Mucosa of descending colon (tissue), 3 donors: ENCODE results near the gene DDI2. TPM values are rescaled to one million over a fixed set of nuclear protein-coding genes. Genes with fewer than 3 reads are reported as not detected.
A peak's percentile ranks its signal among the peaks of the same experiment; 100 is the strongest.

ENCODE experiments used
- ATAC-seq: fragments of 200-7000 bp; cut with Tn5 transposase; one replicate; pipeline ENCODE4 v1.9.1; 2020; ENCODE audit warnings: mild to moderate bottlenecking, moderate library complexity
- DNase-seq, 3 donors: peaks; one replicate each; pipeline ENCODE4 v3.0.0-alpha.2; 2020
- H3K36me3 ChIP-seq: fragments of 200-600 bp; one replicate; pipeline ENCODE4 v1.8.0; 2021; ENCODE audit warnings: low read depth, mild to moderate bottlenecking
- H3K4me1 ChIP-seq: fragments of 200-600 bp; one replicate; pipeline ENCODE4 v1.8.0; 2021; ENCODE audit warnings: low read depth, mild to moderate bottlenecking
- H3K4me3 ChIP-seq: fragments of 200-600 bp; one replicate; pipeline ENCODE4 v1.8.0; 2021; ENCODE audit warnings: mild to moderate bottlenecking
- H3K9me3 ChIP-seq: fragments of 200-600 bp; one replicate; pipeline ENCODE4 v1.8.0; 2021; ENCODE audit warnings: mild to moderate bottlenecking
- CTCF ChIP-seq: fragments of 200-600 bp; IDR thresholded peaks from one replicate; pipeline ENCODE4 v1.8.0; 2022; ENCODE audit warnings: antibody characterized with exemption, mild to moderate bottlenecking
- intact Hi-C, 2 donors: fragments of 100-400 bp; cut with DNase I in 1 of 2; cut with micrococcal nuclease in 1 of 2; formaldehyde crosslinking; loops; one replicate each; pipeline versions ENCODE4 v1.11.0 to v1.11.1; 2022; cut with DNase I, micrococcal nuclease
- total RNA-seq, 3 donors: library from RNA; stranded (reverse); fragmentation: NEBNext Ultra II Directional in 2 of 3; extraction: Animal tissue kit (Norgen Biotek cat#: 25700) in 2 of 3; gene quantifications; one replicate each; pipeline versions ENCODE4 v1.2.1 to v1.2.4, GENCODE V29; 2021 to 2023
- donor health status: DM: no; HTN: no; CAD: no; lungs with moderate emphysema.
- donor health status: DM: no; HTN: no; CAD: no.
- donor health status: DM: no; HTN: yes; CAD: no.

DDI2 gene
- total RNA-seq, 3 donors from 2014 or later, result 33.5 to 36.2 (median 34.6) TPM

- intact Hi-C loops, result no loop called here
- Histone ChIP-seq H3K4me3 (no peak overlapping the region), H3K9me3 (no peaks in the 10 kb centered on the region), H3K4me1 (peaks cover 13% of the 10 kb centered on the region), H3K36me3 (no peaks in the 10 kb centered on the region)
- no peak for ATAC-seq
- no peak for TF ChIP-seq CTCF
- DNase-seq, result no peak
Measured at GRCh38 chr1:15583016-15583706, 34.1 kb upstream of the DDI2 start.

GRCh38 chr1:15584489-15585363 lies 32.5 kb upstream of the DDI2 start, which contains the start of gene AGMAT:
Gene AGMAT (minus strand): TSS chr1:15585051. CDS start chr1:15584967, 84 bp downstream.
- intact Hi-C loops, result no loop called here
- ATAC-seq, result peak; percentile 94
- Histone ChIP-seq H3K4me3 (peak within 1 kb of the TSS; percentile 17), H3K4me1 (peaks cover 8% of the 10 kb centered on the region), H3K36me3 (no peaks in the 10 kb centered on the region), H3K9me3 (no peaks in the 10 kb centered on the region)
- DNase-seq, result peak; percentile 69 to 80 (median 72)
- no peak for TF ChIP-seq CTCF

- no peak for ATAC-seq
- TF ChIP-seq CTCF, result no peak
- H3K9me3 ChIP-seq, result no peaks in the 10 kb centered on the region
- DNase-seq, result no peak
- H3K4me1 ChIP-seq, result no peaks in the 10 kb centered on the region
- no peaks in the 10 kb centered on the region for H3K36me3 ChIP-seq
- no peak overlapping the region for H3K4me3 ChIP-seq
- intact Hi-C loops, result no loop called here
Measured at GRCh38 chr1:15592285-15592684, 25.0 kb upstream of the DDI2 start.

GRCh38 chr1:15595809-15596617 lies 21.2 kb upstream of the DDI2 start:
- DNase-seq (no peak), ATAC-seq (no peak)
- intact Hi-C loops, result no loop called here
- TF ChIP-seq CTCF, result no peak
- Histone ChIP-seq H3K9me3 (no peaks in the 10 kb centered on the region), H3K4me3 (no peak overlapping the region), H3K4me1 (no peaks in the 10 kb centered on the region), H3K36me3 (no peaks in the 10 kb centered on the region)

- peaks cover 11% of the 10 kb centered on the region for H3K4me1 ChIP-seq
- intact Hi-C loops, result no loop called here
- no peaks in the 10 kb centered on the region for H3K36me3 ChIP-seq
- no peak for ATAC-seq
- no peak overlapping the region for H3K4me3 ChIP-seq
- no peaks in the 10 kb centered on the region for H3K9me3 ChIP-seq
- no peak for DNase-seq
- TF ChIP-seq CTCF, result no peak
Measured at GRCh38 chr1:15598436-15598835, 18.8 kb upstream of the DDI2 start.
